K562 (cell line): ENCODE results near the gene PTPN20. TPM values are rescaled to one million over a fixed set of nuclear protein-coding genes. Genes with fewer than 3 reads are reported as not detected.

Experiments used
- CHD2 ChIP-seq: IDR thresholded peaks from 2 replicates; pipeline ENCODE4 v1.6.1; 2011; ENCODE audit warnings: low read depth, low read length
- PHTF2 ChIP-seq: fragments of 250-450 bp; sonication (Bioruptor Pico); IDR thresholded peaks from 2 replicates; pipeline ENCODE4 v1.5.0; 2021; ENCODE audit warnings: mild to moderate bottlenecking
- RREB1 ChIP-seq: fragments of 250-450 bp; sonication (Bioruptor Pico); IDR thresholded peaks from 2 replicates; pipeline ENCODE4 v1.4.0; 2020
- SIN3A ChIP-seq, 2 experiments: fragments of 150-350 bp in 1 of 2; IDR thresholded peaks; 2 replicates each; pipeline ENCODE4 v1.6.1; 2011 to 2016; ENCODE audit warnings: borderline replicate concordance in 2 of 2, low read depth in 2 of 2, low read length in 2 of 2, mild to moderate bottlenecking in 2 of 2, moderate library complexity in 2 of 2; ENCODE audit not compliant: control insufficient read depth in 1 of 2
- TFAP4 ChIP-seq: sonication (generic); formaldehyde crosslinking; IDR thresholded peaks from 2 replicates; pipeline ENCODE4 v1.8.0; 2022; ENCODE audit warnings: missing genetic modification reagents, mild to moderate bottlenecking, moderate library complexity, borderline replicate concordance
- ZNF280A ChIP-seq: fragments of 450-650 bp; IDR thresholded peaks from 2 replicates; pipeline ENCODE4 v1.6.1; 2018; ENCODE audit warnings: mild to moderate bottlenecking, low read depth; ENCODE audit not compliant: partially characterized antibody
- polyA plus RNA-seq, 8 experiments: library from polyadenylated mRNA; depleted of rRNA in 4 of 8; stranded (reverse) in 5 of 8; unstranded in 3 of 8; fragments of >200 nt; fragmentation: Nextera tagmentation in 2 of 8; fragmentation: Illumina TruSeq in 1 of 8; extraction: Ambion mirVana in 2 of 8; extraction: Trizol in 1 of 8; gene quantifications; 2 replicates each; pipeline versions ENCODE4 v1.2.1 to v1.2.3, GENCODE V29; 2011 to 2014; ENCODE audit warnings: inconsistent platforms in 1 of 8, missing spikeins in 1 of 8
- total RNA-seq, 7 experiments: library from RNA; depleted of rRNA in 6 of 7; stranded (reverse); fragments of >200 nt in 6 of 7; fragmentation: Illumina TruSeq in 2 of 7; extraction: Trizol in 2 of 7; gene quantifications; 2 replicates each; pipeline versions ENCODE4 v1.2.1 to v1.2.3, GENCODE V29; 2011 to 2021; ENCODE audit warnings: low replicate concordance in 1 of 7

The PTPN20 gene
- total and polyA plus RNA-seq, 9 of the 15 experiments (the other 6 are each of a cell fraction or from before 2014, with no cell fraction given): 0.03 to 0.18 (median 0.10) TPM; not detected in 6

- TF ChIP-seq RREB1: no peak
- no peak for TF ChIP-seq PHTF2 (CRISPR knock-in tag)
- TF ChIP-seq ZNF280A: no peak
- no peak for TF ChIP-seq SIN3A (IDR thresholded peaks at IDR 0.05; ENCODE audit: borderline replicate concordance in 2 of 2, control insufficient read depth in 1 of 2, low read depth in 2 of 2, low read length in 2 of 2)
- no peak for TF ChIP-seq CHD2
- TF ChIP-seq TFAP4 (CRISPR knock-in tag): no peak
Measured at GRCh38 chr10:47037654-47038425, 126.6 kb downstream of the PTPN20 start (continued).
